ENCODE measurements around the gene IRF2BP1.

The IRF2BP1 gene

DNA sequence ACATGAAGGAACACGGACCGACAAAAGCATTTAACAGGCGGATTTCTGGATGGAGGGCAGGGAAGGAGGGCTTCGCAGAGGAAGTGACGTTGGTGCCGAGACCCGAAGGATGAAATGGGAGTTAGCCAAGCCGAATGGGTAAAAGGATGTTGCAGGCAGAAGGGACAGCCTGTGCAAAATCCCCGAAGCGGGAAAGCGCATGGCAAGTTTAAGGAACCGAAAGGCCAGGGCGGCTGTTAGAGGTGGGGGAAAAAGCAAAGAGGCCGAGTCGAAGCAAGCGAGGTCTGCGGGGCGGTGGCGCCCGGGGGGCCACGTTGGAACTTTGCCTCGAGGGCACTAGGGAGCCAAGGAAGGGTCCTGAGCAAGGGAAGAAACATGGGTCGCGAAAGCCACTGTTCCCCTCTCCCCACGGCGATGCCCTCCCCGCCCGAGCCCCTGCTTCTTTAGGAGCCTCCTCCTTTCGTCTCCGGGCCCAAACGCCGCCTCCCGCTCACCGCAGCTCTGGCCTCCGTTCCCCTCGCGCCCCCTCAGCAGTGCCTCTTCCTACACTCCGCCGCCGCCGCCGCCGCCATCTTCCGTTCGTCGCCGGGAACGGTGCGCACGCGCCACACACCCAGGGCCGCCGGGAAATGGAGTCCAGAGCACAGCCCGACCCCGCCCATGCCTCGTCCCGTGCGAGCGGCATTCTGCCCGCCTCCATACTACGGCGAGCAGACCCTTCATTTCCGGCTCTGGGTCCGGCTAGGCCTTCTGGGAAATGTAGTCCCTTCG, 23.2 kb downstream of the IRF2BP1 start, which contains the start of gene SYMPK:
TSS of gene SYMPK (minus strand) at position 584 of the 771 bp plus-strand sequence. CDS start 8,652 bp downstream, outside the sequence.
- DNase-seq (ENCODE audit: low read depth), result peak; percentile 99

DNA sequence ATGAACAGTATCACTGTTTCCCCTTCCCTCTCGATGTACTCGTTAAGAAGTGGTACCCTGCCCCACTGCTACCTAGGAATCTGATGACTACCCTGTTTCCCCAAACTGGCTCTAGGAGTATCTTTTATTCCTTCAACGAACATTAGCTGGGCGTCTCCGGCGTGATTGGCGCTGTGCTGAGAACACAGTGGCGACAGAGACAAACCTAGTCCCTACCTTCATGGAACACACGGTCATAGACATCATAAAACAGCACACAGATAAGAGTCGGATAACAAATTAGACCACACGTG, 23.7 kb downstream of the IRF2BP1 start:
- no peak for DNase-seq (ENCODE audit: low read depth)

DNA sequence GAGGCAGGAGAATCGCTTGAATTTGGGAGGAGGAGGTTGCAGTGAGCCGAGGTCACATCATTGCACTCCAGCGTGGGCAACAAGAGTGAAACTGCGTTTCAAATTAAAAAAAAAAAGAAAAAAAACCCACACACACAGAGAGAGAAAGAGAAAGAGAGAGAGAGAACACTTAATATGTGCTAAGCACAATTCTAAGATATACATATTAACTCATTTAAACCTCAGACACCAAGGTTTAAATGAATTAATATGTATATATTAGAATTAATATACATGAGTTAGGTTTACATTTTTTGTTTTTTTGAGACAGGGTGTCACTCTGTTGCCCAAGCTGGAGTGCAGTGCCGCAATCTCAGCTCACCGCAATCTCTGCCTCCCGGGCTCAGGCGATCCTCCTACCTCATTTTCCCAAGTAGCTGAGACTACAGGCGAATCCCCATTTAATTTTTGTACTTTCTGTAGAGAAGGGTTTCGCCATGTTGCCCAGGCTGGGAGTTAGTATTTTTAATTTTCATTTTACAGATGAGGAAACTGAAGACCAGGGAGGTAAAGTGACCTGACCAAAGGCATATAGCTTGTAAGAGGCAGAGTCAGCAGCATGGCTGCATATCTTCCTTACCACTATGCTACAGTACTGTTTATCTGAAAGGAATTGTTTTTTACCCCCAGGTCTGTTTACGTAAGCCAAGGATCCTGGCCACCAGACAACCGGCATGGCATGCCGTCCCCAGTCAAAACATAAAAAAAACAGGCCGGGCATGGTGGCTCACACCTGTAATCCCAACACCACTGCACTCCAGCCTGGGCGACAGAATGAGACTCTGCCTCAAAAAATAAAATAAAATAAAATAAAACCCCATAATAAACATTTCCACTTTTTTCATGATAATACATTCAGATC, 25.3 kb downstream of the IRF2BP1 start:
- DNase-seq (ENCODE audit: low read depth), result no peak

DNA sequence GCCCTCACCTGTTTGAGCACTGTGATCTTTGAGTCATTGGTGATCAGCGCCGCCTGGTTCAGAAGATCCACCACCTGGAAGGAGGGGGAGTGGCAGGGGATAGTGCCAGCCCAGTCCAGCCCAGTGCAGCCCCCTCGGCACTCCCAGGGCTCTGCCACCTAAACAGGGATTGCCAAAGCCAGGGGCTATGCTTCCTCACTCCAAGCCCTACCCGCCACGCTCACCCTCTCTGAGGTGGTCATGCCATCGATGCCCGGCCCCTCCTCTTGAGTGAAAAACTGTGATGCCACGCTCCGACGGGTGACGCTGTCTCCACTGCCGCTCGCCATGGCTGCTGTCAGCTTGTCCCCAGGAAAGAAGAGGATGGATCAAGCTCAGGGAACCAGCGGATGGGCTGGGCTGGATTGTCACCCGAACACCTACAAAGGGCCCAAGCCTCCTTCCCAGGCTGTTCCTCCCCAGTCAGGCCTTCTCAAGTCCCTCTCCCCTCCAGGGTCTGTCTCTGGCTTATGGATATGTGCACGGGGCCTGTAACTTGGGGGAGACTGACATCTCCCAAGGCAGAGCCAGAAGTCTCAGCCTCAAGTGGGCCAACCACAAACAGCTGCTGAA, 31.7 kb downstream of the IRF2BP1 start:
- no peak for DNase-seq (ENCODE audit: low read depth)

DNA sequence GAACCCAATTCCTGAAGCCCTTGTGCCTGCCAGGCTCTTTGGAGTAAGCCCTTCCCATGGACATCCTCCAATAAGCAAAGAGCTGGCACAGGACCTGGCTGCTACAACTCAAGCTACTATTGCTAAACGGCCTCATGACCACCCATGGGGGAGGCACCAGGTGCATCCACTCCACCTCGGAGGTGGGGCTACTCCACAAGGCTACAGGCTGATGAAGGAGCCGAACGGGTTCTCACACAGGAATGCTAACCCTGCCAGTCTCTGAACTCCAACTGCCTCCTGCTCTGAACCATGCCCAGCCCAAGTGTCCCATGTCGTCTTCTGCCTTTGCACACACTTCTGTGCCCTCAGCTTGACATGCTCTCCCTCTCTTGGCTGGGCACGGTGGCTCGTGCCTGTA, 33.0 kb downstream of the IRF2BP1 start:
- DNase-seq (ENCODE audit: low read depth), result peak; percentile 6

- peak; percentile 67 for DNase-seq (ENCODE audit: low read depth)
These were observed 33.7 kb downstream of the IRF2BP1 start for GRCh38 chr19:45852145-45852750.

- DNase-seq (ENCODE audit: low read depth), result no peak
These were observed 37.0 kb downstream of the IRF2BP1 start for GRCh38 chr19:45848922-45849321.

DNA sequence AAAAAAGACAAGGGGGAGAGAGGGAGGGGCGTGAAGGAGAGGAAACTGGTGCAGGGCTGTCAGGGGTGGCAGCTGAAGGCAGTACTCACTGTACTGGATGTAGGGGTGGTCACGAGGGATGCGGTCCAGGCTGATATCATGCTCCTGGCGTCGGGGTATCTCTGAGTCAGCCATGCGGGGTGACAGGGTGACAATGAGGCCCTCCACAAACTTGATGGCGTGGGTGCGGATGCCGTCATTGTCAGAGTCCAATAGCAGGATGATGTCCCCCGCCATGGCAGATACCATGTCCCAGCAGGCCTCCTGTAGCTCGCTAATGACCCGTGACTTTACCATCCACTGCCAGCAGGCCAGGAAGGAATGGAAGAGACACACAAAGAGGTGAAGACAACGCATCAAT, 38.3 kb downstream of the IRF2BP1 start:
- no peak for DNase-seq (ENCODE audit: low read depth)

DNA sequence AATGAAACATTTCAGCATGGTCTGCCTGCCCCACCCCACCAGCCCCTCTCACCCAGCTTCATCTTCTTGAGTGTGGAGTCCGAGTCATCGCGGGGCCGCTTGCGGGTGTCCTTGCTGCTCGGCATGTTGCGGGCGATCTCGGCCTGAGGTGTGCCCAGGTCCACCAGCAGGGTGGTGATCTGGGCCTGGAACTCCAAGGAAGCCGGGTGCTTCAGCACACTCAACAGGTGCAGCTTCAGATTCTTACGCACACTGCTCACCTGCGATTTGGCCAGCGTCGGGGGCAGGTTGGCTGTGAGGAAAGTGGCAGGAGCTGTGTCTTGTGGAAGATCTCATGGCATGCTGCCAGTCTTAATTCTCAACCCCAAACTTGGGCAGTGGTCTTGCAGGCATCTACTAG, 43.7 kb downstream of the IRF2BP1 start:
- DNase-seq (ENCODE audit: low read depth), result no peak

- DNase-seq (ENCODE audit: low read depth), result no peak
These were observed 51.0 kb downstream of the IRF2BP1 start for GRCh38 chr19:45834970-45835369.
